ENCODE results near the gene MLPH. TPM values are rescaled to one million over a fixed set of nuclear protein-coding genes. Genes with fewer than 3 reads are reported as not detected.

Gene MLPH
- total RNA-seq, 1 experiment from 2014 or later: 237 TPM

DNA sequence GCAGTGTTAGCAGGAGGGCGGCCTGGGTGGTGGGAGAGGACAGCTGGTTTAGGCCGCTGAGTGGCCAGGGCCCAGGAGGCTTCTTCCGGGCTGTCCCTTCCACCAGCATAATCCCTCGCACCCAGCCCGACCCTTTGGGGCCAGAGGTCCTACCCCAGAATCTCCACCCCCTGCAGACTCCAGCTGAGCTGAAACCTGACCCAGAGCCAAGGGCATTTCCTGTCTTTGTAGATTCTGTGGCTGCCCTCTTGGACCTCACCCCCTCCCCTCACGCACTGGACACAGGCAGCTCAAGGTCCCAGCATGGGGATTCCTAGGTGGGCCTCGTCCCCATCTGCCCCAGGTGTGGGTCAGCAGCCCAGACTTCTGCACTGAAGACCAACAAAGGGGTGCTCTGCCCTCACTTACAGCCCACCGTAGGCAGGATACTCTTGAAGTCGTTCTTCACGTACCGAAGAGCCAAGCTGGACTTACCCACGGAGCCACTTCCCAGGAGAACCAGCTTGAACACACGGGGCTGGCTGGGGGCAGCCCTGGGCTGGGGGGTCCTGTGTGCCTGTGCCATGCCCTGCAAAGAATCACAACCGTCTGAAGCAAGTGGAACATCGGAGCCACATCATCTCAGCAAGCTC is 98.7 kb downstream of the MLPH start:
- Histone ChIP-seq H3K4me3 (no peak overlapping the region), H3K27ac (no peak overlapping the region), H4K20me1 (ENCODE audit: insufficient read depth) (peaks cover 6% of the 10 kb centered on the region; the same call in 1 of the 2 replicates), H3K9me3 (ENCODE audit: insufficient read depth, low read depth) (no peaks in the 10 kb centered on the region), H3K9me2 (ENCODE audit: insufficient read depth) (no peaks in the 10 kb centered on the region), H3F3A (ENCODE audit: insufficient read depth, low read depth) (peaks cover 21% of the 10 kb centered on the region), H3K4me2 (no peak overlapping the region), H3K4me1 (replicated peaks; ENCODE audit: insufficient read depth) (peaks cover 19% of the 10 kb centered on the region), H3K79me2 (ENCODE audit: low read depth) (peaks cover 35% of the 10 kb centered on the region), H2AFZ (no peak overlapping the region), H3K27me3 (ENCODE audit: insufficient read depth, low read depth) (no peaks in the 10 kb centered on the region), H3K36me3 (ENCODE audit: low read depth) (no peaks in the 10 kb centered on the region)
- BruUV-seq (replicated peaks): no TSS peak
- ChIA-PET POLR2A (ENCODE audit: unreplicated experiment) (no interaction called here), CTCF (interaction anchor here (0.5 kb wide), 1 partner anchor 435 kb away, joined by 3 read pairs; no protein-coding TSS in a partner anchor)
- no peak for DNase-seq
- no peak for TF ChIP-seq EZH2 (IDR thresholded peaks at IDR 0.05; ENCODE audit: low read depth)
- TF ChIP-seq, protein P1, sequence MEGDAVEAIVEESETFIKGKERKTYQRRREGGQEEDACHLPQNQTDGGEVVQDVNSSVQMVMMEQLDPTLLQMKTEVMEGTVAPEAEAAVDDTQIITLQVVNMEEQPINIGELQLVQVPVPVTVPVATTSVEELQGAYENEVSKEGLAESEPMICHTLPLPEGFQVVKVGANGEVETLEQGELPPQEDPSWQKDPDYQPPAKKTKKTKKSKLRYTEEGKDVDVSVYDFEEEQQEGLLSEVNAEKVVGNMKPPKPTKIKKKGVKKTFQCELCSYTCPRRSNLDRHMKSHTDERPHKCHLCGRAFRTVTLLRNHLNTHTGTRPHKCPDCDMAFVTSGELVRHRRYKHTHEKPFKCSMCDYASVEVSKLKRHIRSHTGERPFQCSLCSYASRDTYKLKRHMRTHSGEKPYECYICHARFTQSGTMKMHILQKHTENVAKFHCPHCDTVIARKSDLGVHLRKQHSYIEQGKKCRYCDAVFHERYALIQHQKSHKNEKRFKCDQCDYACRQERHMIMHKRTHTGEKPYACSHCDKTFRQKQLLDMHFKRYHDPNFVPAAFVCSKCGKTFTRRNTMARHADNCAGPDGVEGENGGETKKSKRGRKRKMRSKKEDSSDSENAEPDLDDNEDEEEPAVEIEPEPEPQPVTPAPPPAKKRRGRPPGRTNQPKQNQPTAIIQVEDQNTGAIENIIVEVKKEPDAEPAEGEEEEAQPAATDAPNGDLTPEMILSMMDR (conservative IDR thresholded peaks at IDR 0.05): no peak
- intact Hi-C loops (cut with micrococcal nuclease; ENCODE audit: unreplicated experiment): no loop called here

DNA sequence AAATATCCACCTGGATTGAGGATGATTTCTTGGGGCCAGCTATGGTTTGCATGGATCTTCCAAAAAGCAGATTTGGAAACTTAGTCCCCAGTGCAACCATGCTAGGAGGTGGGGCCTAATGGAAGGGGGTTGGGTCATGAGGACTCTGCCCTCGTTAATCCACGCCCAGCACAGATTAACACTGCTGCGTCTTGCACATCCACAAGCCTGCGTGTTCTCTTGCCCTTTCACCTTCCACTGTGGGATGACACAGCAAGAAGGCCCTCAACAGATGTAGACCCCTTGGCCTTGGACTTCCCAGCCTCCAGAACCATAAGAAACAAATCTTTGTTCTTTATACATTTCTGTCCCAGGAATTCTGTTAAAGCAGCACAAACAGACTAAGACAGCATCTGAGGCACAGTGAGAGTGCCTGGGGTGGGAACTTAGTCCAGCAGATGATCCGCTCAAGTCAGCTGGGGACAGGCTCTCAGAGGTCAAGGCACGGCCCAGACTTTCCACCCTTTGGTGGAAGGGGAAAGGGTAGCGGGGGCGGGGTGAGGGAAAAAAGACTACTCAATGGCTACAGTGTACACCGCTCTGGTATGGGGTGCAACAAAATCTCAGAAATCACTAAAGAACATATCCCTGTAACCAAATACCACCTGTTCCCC is 101.1 kb downstream of the MLPH start:
- H3K9me3 ChIP-seq (ENCODE audit: insufficient read depth, low read depth): no peaks in the 10 kb centered on the region
- DNase-seq: no peak
- no peak overlapping the region for H2AFZ ChIP-seq
- H3K27me3 ChIP-seq (ENCODE audit: insufficient read depth, low read depth): no peaks in the 10 kb centered on the region
- peaks cover 38% of the 10 kb centered on the region for H3F3A ChIP-seq (ENCODE audit: insufficient read depth, low read depth)
- POLR2A ChIA-PET (ENCODE audit: unreplicated experiment): no interaction called here
- H3K27ac ChIP-seq: no peak overlapping the region
- peaks cover 28% of the 10 kb centered on the region for H3K4me1 ChIP-seq (replicated peaks; ENCODE audit: insufficient read depth)
- no peaks in the 10 kb centered on the region for H3K36me3 ChIP-seq (ENCODE audit: low read depth)
- intact Hi-C loops (cut with micrococcal nuclease; ENCODE audit: unreplicated experiment): no loop called here
- peaks cover 42% of the 10 kb centered on the region for H3K79me2 ChIP-seq (ENCODE audit: low read depth)
- CTCF ChIA-PET: no interaction called here
- no peak overlapping the region for H3K4me3 ChIP-seq
- H4K20me1 ChIP-seq (ENCODE audit: insufficient read depth): 0 out of 2 replicates have a peak, but pooled peaks cover 2% of the 10 kb centered on the region
- peak overlapping the region; percentile 84 for H3K4me2 ChIP-seq
- TF ChIP-seq, protein P1 (conservative IDR thresholded peaks at IDR 0.05): no peak
- TF ChIP-seq EZH2 (IDR thresholded peaks at IDR 0.05; ENCODE audit: low read depth): no peak
- no TSS peak for BruUV-seq (replicated peaks)
- H3K9me2 ChIP-seq (ENCODE audit: insufficient read depth): no peaks in the 10 kb centered on the region

DNA sequence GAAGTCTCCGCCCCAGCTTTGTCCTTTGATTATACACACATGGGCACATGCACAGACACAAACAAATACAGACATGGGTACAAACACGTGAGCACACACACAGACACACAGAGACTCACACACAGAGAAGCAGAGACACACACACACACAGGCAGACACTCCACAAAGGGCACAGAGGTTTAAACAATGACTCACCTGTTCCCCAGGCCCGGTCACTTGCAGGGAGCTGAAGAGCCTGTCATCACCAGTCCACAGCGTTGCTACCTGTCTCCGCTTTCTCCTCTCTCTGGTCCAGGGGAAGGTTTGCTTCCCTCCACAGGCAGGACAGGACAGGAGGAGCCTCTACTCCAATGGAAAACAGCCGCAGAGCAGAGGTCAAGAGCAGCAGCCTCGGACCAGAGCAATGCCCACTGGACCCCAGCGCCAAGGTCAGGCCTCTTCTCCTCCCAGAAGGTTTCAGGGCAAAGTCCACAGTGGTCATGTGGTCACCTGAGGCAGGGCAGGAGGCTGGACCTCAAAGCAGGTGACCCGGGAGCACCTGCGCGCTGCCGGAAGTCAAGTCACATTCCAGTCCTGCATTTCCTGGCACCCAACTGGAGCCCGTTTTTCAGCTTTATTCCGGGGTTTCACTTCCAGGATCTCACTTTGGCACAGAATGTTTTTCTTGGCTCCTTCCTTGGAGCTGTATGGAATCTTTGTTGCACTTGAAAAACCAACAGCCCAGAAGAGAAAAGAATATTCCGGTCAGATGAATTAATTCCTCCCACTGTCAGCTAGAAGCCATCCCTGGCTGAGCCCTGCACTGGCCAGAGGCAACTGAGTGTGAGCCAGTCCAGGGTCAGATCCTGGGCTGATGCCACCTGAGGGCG is 103.5 kb downstream of the MLPH start, which contains the start of gene RAB17:
Gene RAB17 (minus strand): TSS at position 463 of the 869 bp plus-strand sequence. CDS start 4,580 bp downstream, outside the sequence.
- Histone ChIP-seq H3K9me2 (ENCODE audit: insufficient read depth) (no peaks in the 10 kb centered on the region), H3K4me2 (peak within 1 kb of the TSS; percentile 84), H3K4me3 (peak within 1 kb of the TSS; percentile 64), H3K79me2 (ENCODE audit: low read depth) (peaks cover 42% of the 10 kb centered on the region), H2AFZ (peak within 1 kb of the TSS; percentile 66), H3F3A (ENCODE audit: insufficient read depth, low read depth) (peaks cover 38% of the 10 kb centered on the region), H4K20me1 (ENCODE audit: insufficient read depth) (0 out of 2 replicates have a peak, but pooled peaks cover 2% of the 10 kb centered on the region), H3K4me1 (replicated peaks; ENCODE audit: insufficient read depth) (peaks cover 28% of the 10 kb centered on the region), H3K27ac (peak within 1 kb of the TSS; percentile 85), H3K9me3 (ENCODE audit: insufficient read depth, low read depth) (no peaks in the 10 kb centered on the region), H3K36me3 (ENCODE audit: low read depth) (no peaks in the 10 kb centered on the region), H3K27me3 (ENCODE audit: insufficient read depth, low read depth) (no peaks in the 10 kb centered on the region)
- TF ChIP-seq EZH2 (IDR thresholded peaks at IDR 0.05; ENCODE audit: low read depth): no peak
- TF ChIP-seq, protein P1 (conservative IDR thresholded peaks at IDR 0.05): no peak
- intact Hi-C loops (cut with micrococcal nuclease; ENCODE audit: unreplicated experiment): loop anchor here (1.0 to 10.0 kb wide), 9 partner anchors 24 to 667 kb away; no protein-coding TSS in a partner anchor
- ChIA-PET CTCF (interaction anchor here (0.6 to 0.7 kb wide), 2 partner anchors 97 to 103 kb away, joined by 3 to 4 read pairs; no protein-coding TSS in a partner anchor), POLR2A (ENCODE audit: unreplicated experiment) (interaction anchor here (0.5 to 0.8 kb wide), 10 partner anchors 58 to 556 kb away, joined by 3 to 8 read pairs (median 4); no protein-coding TSS in a partner anchor)
- peak; percentile 91 to 94 for DNase-seq
- TSS peak; percentile 50 for BruUV-seq (replicated peaks)

Data from PC-9 (cell line).